Suprapubic skin (tissue), 3 donors: Measurements from ENCODE around the gene KRT20.

Experiments used
- EP300 ChIP-seq: sonication (generic); formaldehyde crosslinking; IDR thresholded peaks from one replicate; pipeline ENCODE4 v1.6.1; 2017; ENCODE audit warnings: antibody characterized with exemption
- POLR2A ChIP-seq, 2 donors: fragments of 450-650 bp; IDR thresholded peaks; one replicate each; pipeline ENCODE4 v1.6.1; 2017; ENCODE audit warnings: antibody characterized with exemption in 2 of 2, mild to moderate bottlenecking in 2 of 2, moderate library complexity in 2 of 2
- TF ChIP-seq, protein P1 (sequence below), 2 donors: fragments of 200-600 bp in 1 of 2; fragments of 450-650 bp in 1 of 2; sonication (generic) in 1 of 2; IDR thresholded peaks; one replicate each; pipeline ENCODE4 v1.5.1; 2016 to 2019; ENCODE audit warnings: antibody characterized with exemption in 2 of 2, mild to moderate bottlenecking in 1 of 2, moderate library complexity in 1 of 2

DNA sequence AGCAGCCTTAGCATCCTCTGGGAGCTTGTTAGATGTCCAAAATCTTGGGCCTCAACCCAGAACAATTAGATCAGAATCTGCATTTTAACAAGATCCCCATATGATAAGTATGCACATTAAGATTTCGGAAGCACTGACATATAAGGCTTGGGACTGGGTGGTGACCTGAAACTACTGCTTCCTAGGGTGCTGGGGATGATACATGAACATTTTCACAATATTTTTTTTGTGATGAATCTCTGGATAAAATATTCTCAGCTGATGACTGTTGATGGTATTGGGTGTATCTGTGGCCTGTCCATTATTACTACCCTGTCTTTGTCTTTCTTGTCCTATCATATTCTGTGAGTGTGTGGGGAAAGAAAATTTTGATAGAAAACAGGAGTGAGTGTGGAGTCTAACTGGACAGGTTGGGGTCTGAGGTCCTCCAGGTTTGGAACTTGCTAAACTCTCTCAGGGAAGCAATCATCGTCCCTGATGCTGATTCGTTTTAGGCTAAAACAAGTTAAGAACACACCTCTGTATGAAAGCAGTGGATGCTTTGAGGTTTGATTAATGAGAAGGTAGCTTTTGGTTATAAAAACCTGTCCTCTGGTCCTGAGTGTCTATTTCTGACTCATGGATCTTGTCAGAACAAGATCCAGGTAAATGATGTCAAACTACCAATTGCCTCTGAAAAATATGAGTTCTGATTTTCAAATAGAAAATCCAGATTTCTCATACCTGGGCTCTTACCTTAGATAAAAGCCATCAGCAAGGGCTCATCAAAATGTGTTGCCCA lies 29.2 kb upstream of the KRT20 start:
- TF ChIP-seq, protein P1, sequence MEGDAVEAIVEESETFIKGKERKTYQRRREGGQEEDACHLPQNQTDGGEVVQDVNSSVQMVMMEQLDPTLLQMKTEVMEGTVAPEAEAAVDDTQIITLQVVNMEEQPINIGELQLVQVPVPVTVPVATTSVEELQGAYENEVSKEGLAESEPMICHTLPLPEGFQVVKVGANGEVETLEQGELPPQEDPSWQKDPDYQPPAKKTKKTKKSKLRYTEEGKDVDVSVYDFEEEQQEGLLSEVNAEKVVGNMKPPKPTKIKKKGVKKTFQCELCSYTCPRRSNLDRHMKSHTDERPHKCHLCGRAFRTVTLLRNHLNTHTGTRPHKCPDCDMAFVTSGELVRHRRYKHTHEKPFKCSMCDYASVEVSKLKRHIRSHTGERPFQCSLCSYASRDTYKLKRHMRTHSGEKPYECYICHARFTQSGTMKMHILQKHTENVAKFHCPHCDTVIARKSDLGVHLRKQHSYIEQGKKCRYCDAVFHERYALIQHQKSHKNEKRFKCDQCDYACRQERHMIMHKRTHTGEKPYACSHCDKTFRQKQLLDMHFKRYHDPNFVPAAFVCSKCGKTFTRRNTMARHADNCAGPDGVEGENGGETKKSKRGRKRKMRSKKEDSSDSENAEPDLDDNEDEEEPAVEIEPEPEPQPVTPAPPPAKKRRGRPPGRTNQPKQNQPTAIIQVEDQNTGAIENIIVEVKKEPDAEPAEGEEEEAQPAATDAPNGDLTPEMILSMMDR (IDR thresholded peaks at IDR 0.05) = no peak
- TF ChIP-seq POLR2A (IDR thresholded peaks at IDR 0.05) (no peak), EP300 (no peak)
